HUES48 (cell line): ENCODE results near the gene TMC8.

Source experiments
- H3K27ac ChIP-seq: one replicate; pipeline ENCODE4 v1.7.0; 2013; ENCODE audit warnings: low read depth, low read length, inconsistent platforms
- H3K27me3 ChIP-seq: 2 replicates; pipeline ENCODE4 v1.6.1; 2013; ENCODE audit warnings: mild to moderate bottlenecking, low read length; ENCODE audit not compliant: control insufficient read depth, insufficient read depth
- H3K36me3 ChIP-seq: 2 replicates; pipeline ENCODE4 v1.6.1; 2013; ENCODE audit warnings: low read length; ENCODE audit not compliant: control insufficient read depth, insufficient read depth
- H3K4me1 ChIP-seq: 2 replicates; pipeline ENCODE4 v1.6.1; 2013; ENCODE audit warnings: mild to moderate bottlenecking, low read length; ENCODE audit not compliant: control insufficient read depth, insufficient read depth
- H3K4me3 ChIP-seq: 2 replicates; pipeline ENCODE4 v1.5.1; 2013; ENCODE audit warnings: mild to moderate bottlenecking, low read depth, low read length
- H3K9ac ChIP-seq: 2 replicates; pipeline ENCODE4 v1.6.1; 2013; ENCODE audit warnings: mild to moderate bottlenecking, low read depth, low read length, moderate library complexity
- H3K9me3 ChIP-seq: 2 replicates; pipeline ENCODE4 v1.6.1; 2013; ENCODE audit warnings: low read length; ENCODE audit not compliant: control insufficient read depth, insufficient read depth

TMC8 gene

GRCh38 chr17:78125138-78125913 is 5.2 kb upstream of the TMC8 start:
- Histone ChIP-seq H3K4me3 (no peak overlapping the region), H3K9me3 (no peaks in the 10 kb centered on the region), H3K27ac (no peak overlapping the region), H3K27me3 (0 out of 2 replicates have a peak, but pooled peaks cover under 1% of the 10 kb centered on the region), H3K9ac (no peak overlapping the region), H3K4me1 (peaks cover 16% of the 10 kb centered on the region), H3K36me3 (peaks cover 28% of the 10 kb centered on the region)

DNA sequence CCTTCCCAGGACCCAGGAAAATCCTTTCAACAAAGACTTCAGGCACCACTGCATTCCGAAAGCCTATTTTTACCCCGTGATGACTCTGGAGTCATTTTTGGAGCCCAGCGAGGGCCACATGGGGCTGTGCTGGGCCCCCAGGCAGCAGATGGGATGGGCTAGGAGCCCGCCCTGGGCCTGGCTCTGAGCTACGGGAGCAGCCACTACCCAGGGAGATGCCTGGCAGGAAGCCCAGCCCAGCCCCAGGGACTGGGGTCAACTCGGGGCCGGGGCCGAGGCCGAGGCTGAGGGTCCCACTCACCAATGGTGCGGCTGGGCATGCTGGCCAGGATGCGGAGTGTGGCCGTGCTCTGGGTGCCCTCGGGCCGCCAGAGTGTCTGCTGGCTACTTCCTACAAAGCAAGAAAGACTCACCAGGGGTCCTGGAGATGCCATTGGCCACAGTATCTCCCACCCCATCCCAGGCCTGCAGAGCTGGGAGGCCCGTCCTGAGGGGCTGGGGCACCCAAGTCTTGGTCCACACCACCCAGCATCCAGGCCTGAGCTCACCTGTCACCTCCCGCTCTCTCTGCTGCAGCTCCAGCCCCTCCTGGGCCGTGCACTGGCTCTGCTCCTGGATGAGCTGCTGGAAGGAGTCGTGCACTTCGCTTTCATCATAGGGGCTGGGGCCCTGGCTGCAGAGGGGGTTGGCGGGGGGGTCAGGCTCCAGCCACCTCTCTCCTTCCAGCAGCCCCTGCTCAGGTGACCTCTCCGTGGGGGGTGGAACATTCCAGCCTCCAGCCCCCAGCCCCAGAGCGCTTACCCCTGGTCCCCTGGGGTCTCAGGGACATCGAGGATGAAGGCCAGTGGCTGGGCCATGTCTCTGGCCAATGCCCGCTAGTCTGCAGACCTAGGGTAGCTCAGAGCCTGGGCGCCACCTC is 4.3 kb upstream of the TMC8 start:
- Histone ChIP-seq H3K27ac (no peak overlapping the region), H3K27me3 (peaks cover 10% of the 10 kb centered on the region; the same call in 1 of the 2 replicates), H3K9me3 (no peaks in the 10 kb centered on the region), H3K9ac (no peak overlapping the region), H3K4me3 (no peak overlapping the region), H3K4me1 (peaks cover 21% of the 10 kb centered on the region), H3K36me3 (peaks cover 23% of the 10 kb centered on the region)

DNA sequence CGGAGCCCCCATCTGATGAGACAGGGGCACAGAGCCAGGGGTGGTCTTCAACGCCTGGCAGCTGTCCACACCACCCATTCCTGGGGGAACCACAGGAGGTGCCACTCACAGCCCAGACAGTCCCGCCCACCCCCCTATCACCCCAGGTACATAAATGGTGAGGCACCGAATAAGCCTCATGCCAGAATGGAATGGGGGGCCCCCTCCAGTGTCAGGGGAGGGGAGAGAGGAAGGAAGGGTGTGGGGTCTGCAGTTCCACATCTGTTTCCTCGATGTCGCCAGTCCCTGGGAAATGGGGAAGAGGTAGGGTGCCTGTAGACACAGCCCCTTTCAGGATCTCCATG is 3.7 kb upstream of the TMC8 start:
- Histone ChIP-seq H3K9me3 (no peaks in the 10 kb centered on the region), H3K27me3 (peaks cover 16% of the 10 kb centered on the region; the same call in 1 of the 2 replicates), H3K27ac (peak overlapping the region; percentile 69), H3K4me3 (peak overlapping the region; percentile 71; the same call in 1 of the 2 replicates), H3K4me1 (peaks cover 21% of the 10 kb centered on the region), H3K36me3 (peaks cover 21% of the 10 kb centered on the region), H3K9ac (no peak overlapping the region)

DNA sequence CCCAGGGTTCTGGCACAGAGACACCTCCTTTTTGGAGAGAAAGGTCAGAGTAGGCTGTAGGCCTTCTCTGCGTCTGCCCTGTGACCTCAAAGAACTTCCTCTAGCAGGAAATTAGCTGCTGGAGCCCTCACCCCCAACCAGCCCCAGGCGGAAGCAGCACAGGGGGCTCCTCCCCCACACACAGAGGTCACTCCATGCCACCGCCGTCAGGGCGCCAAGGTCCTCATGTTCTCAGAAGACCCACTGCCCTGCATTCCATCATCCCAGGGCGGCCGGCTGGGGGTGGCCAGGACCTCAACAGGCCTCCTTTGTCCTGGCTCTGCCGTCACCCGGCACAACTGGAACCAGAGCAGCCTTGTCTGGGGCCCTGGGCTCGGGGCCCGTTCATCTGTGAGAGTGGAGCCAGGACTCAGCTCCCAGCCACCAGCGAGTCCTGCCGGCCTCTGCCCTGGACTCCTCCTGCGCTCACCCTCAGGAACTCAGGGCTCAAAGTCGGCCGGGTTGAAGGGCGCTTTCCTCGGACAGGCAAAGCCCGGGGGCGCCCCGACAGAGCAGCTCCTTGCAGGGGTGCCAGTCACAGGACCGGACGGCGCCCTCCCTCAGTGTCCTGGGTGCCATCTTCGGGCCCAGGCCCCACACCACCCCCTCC is 3.2 kb upstream of the TMC8 start:
- Histone ChIP-seq H3K4me1 (peaks cover 22% of the 10 kb centered on the region), H3K9ac (peak overlapping the region; percentile 48), H3K9me3 (no peaks in the 10 kb centered on the region), H3K36me3 (peaks cover 16% of the 10 kb centered on the region), H3K27ac (peak overlapping the region; percentile 69), H3K27me3 (peaks cover 17% of the 10 kb centered on the region; the same call in 1 of the 2 replicates), H3K4me3 (peak overlapping the region; percentile 71)

DNA sequence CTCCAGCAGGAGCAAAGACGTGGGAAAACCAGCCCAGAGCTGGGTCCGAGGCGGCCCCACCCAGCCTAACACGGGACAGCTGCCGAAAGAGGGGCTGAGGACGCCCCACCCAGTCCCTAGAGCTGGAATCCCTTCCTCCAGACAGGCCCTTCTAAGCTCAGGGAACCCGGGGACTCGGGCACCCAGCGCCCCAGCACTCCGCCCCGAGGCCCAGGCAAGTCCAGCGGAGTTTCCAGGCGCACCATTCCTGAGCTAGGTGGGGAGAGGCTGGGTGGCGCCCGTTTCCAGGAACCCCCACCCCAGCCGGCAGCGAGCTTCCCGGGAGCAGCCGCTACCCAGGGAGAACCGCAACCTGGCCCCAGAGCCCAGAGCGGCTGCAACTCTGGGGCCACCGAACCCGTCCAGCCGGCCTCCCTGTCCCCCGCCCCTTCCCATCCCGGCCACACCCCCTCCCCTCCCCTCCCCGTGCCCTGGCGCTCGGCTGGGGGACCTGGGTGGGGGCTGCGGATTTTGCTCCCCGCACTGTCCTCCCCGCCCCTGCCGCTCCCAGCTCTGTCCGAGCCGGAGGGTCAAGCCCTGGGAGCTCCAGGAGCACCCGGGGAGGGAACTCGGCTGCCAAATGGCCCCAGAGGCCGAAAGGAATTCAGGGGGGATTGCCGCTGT is 2.6 kb upstream of the TMC8 start:
- Histone ChIP-seq H3K9ac (peak overlapping the region; percentile 48), H3K4me3 (peak overlapping the region; percentile 71), H3K27me3 (peaks cover 24% of the 10 kb centered on the region)

DNA sequence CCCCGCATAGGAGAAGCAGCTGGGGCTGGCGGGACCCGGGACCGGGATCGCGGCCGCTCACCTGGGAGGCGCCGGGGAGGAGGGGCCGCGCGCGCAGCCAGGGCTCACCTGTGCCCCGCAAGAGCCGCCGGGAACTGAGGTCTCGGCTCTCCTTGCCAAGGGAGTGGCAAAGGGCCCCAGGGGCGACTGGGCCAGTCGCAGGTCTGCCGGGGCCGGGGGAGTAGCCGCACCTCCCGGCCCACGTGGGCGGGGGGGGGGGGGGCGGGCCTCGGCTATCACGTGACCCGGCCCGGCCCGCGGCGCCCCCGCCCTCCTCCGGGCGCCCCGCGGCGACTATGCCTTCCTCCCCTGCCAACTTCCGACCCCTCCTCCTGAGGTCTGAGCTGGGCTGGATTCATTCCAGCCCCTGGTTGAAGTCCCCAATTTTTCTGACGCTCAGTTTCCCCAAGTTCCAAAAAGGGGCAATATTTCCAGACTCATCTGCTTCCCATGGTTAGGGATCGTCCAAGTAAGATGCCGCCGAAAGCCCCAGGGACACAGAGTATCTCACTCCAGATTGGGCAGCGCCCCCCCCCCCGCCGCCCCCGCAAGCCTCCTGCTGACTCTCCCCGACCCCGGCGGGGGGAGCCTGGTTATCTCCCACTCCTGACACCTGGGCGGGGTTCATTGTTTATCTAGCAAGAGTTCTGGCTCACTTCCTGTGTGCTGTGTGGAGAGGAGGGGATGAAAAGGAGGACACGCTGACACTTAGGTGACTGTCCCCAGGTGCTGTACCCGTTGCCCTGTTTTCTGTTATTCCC is 1.8 kb upstream of the TMC8 start, which contains the start of gene TMC6:
Gene TMC6 (minus strand): TSS at position 205 of the 800 bp plus-strand sequence. CDS start 1,923 bp downstream, outside the sequence.
- H3K27ac ChIP-seq: peak within 1 kb of the TSS; percentile 79
- H3K4me3 ChIP-seq: peak within 1 kb of the TSS; percentile 71
- H3K36me3 ChIP-seq: peaks cover 2% of the 10 kb centered on the region
- H3K9me3 ChIP-seq: no peaks in the 10 kb centered on the region
- peak within 1 kb of the TSS; percentile 48 for H3K9ac ChIP-seq
- peaks cover 31% of the 10 kb centered on the region for H3K27me3 ChIP-seq
- peaks cover 26% of the 10 kb centered on the region for H3K4me1 ChIP-seq

More for the DNA sequence above, 2.6 kb upstream of the TMC8 start:
- Histone ChIP-seq H3K9me3 (no peaks in the 10 kb centered on the region), H3K27ac (peak overlapping the region; percentile 79), H3K36me3 (peaks cover 9% of the 10 kb centered on the region), H3K4me1 (peaks cover 26% of the 10 kb centered on the region)

DNA sequence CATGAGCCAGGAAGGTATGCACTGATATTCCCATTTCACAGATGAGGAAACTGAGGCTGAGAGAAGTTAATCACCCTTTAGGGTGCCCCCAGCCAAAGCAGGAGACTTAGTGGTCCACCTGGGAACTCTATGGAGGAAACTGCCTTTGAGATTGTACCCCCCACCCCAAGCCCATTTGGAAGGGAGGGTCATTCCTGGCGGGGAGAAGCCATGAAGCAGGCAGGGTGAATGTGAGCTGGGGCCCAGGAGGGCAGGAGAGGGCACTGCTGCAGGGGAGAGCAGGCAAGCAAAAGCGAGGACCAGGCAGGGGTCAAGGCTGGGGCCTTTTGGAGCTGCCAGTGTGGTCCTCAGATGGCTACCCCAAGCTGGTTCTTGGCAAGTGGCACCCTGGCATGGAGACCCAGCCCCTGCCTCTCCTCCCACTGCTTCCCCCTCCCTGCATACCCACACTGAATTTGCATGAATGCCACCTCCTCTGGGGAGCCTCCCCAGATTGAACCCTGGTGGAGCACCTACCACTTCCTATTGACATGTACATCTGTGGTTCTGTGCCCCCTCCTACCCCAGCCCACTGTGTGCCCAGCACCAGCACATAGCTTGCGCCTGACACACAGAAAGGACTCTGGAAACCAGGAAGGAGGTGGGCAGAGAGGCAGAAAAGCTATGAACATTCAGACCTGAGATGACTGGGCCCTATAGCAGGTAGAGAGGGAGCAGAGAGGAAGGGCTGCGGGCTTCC is 1.1 kb upstream of the TMC8 start:
- Histone ChIP-seq H3K9me3 (no peaks in the 10 kb centered on the region), H3K4me1 (peaks cover 26% of the 10 kb centered on the region), H3K27ac (no peak overlapping the region), H3K9ac (no peak overlapping the region), H3K36me3 (no peaks in the 10 kb centered on the region), H3K27me3 (peaks cover 35% of the 10 kb centered on the region), H3K4me3 (no peak overlapping the region)

GRCh38 chr17:78130090-78130436 is 508 bp upstream of the TMC8 start:
- H3K9ac ChIP-seq: no peak overlapping the region
- peaks cover 35% of the 10 kb centered on the region for H3K27me3 ChIP-seq
- H3K36me3 ChIP-seq: no peaks in the 10 kb centered on the region
- H3K27ac ChIP-seq: no peak overlapping the region
- H3K4me3 ChIP-seq: no peak overlapping the region
- peaks cover 26% of the 10 kb centered on the region for H3K4me1 ChIP-seq
- no peaks in the 10 kb centered on the region for H3K9me3 ChIP-seq

GRCh38 chr17:78131172-78132083 is 857 bp downstream of the TMC8 start:
- Histone ChIP-seq H3K4me3 (peak overlapping the region; percentile 48; the same call in 1 of the 2 replicates), H3K27ac (no peak overlapping the region), H3K9ac (no peak overlapping the region), H3K27me3 (peaks cover 35% of the 10 kb centered on the region), H3K9me3 (no peaks in the 10 kb centered on the region), H3K4me1 (peaks cover 26% of the 10 kb centered on the region), H3K36me3 (no peaks in the 10 kb centered on the region)
